Fibroblast of the conjunctiva (primary cell): ENCODE data around the gene E2F3.
"Not testable (repeated sequence)": the region's sequence is repeated elsewhere in the genome, so short reads cannot be mapped to it uniquely, and the experiment has no call there.

Experiments
- DNase-seq: peaks from one replicate; pipeline ENCODE4 v3.0.0-alpha.2; 2010; ENCODE audit warnings: low read depth

The E2F3 gene

GRCh38 chr6:20467437-20467836 lies 65.8 kb downstream of the E2F3 start:
- DNase-seq, result no peak

- DNase-seq, result no peak
Observed at GRCh38 chr6:20468209-20468608, 66.5 kb downstream of the E2F3 start.

- DNase-seq, result no peak
Observed at GRCh38 chr6:20472748-20473147, 71.1 kb downstream of the E2F3 start.

- no peak for DNase-seq
Observed at GRCh38 chr6:20473518-20473917, 71.8 kb downstream of the E2F3 start.

GRCh38 chr6:20474874-20475542 lies 73.3 kb downstream of the E2F3 start:
- no peak for DNase-seq

- DNase-seq, result no peak
Observed at GRCh38 chr6:20476501-20477043, 74.9 kb downstream of the E2F3 start.

- no peak for DNase-seq
Observed at GRCh38 chr6:20477485-20477884, 75.8 kb downstream of the E2F3 start.

- no peak for DNase-seq
Observed at GRCh38 chr6:20479060-20479459, 77.4 kb downstream of the E2F3 start.

- no peak for DNase-seq
Observed at GRCh38 chr6:20479526-20479925, 77.8 kb downstream of the E2F3 start.

GRCh38 chr6:20481281-20481680 lies 79.6 kb downstream of the E2F3 start:
- no peak for DNase-seq

GRCh38 chr6:20483887-20484497 lies 82.3 kb downstream of the E2F3 start:
- DNase-seq, result no peak

- no peak for DNase-seq
Observed at GRCh38 chr6:20486641-20487040, 85.0 kb downstream of the E2F3 start.

- no peak for DNase-seq
Observed at GRCh38 chr6:20487669-20488375, 86.1 kb downstream of the E2F3 start.

- no peak for DNase-seq
Observed at GRCh38 chr6:20490591-20490990, 88.9 kb downstream of the E2F3 start.

GRCh38 chr6:20492099-20492498 lies 90.4 kb downstream of the E2F3 start:
- DNase-seq, result no peak

- DNase-seq, result peak; percentile 31
Observed at GRCh38 chr6:20497216-20498040, 95.7 kb downstream of the E2F3 start.

- no peak for DNase-seq
Observed at GRCh38 chr6:20498041-20498385, 96.3 kb downstream of the E2F3 start.

- DNase-seq, result no peak
Observed at GRCh38 chr6:20509212-20509611, 107.5 kb downstream of the E2F3 start.

- DNase-seq, result no peak
Observed at GRCh38 chr6:20511852-20512251, 110.2 kb downstream of the E2F3 start.

- not testable (repeated sequence) for DNase-seq
Observed at GRCh38 chr6:20525208-20525607, 123.5 kb downstream of the E2F3 start.

GRCh38 chr6:20529086-20529448 lies 127.4 kb downstream of the E2F3 start:
- peak; percentile 13 for DNase-seq

GRCh38 chr6:20532881-20533280 lies 131.2 kb downstream of the E2F3 start:
- DNase-seq, result no peak
